HUES64 (cell line): ENCODE data around the gene COMMD2.

Experiments
- H3K27ac ChIP-seq: 2 replicates; pipeline ENCODE4 v1.7.0; 2013; ENCODE audit warnings: low read depth, low read length, inconsistent platforms
- H3K27me3 ChIP-seq: 2 replicates; pipeline ENCODE4 v1.6.1; 2013; ENCODE audit warnings: mild to moderate bottlenecking, low read length; ENCODE audit not compliant: insufficient read depth
- H3K36me3 ChIP-seq: 2 replicates; pipeline ENCODE4 v1.6.1; 2013; ENCODE audit warnings: mild to moderate bottlenecking, low read length; ENCODE audit not compliant: insufficient read depth
- H3K4me1 ChIP-seq: 2 replicates; pipeline ENCODE4 v1.6.1; 2013; ENCODE audit warnings: mild to moderate bottlenecking, low read length, moderate library complexity; ENCODE audit not compliant: insufficient read depth
- H3K4me3 ChIP-seq: 2 replicates; pipeline ENCODE4 v1.5.1; 2013; ENCODE audit warnings: mild to moderate bottlenecking, low read length, moderate library complexity
- H3K9ac ChIP-seq: 2 replicates; pipeline ENCODE4 v1.6.1; 2013; ENCODE audit warnings: mild to moderate bottlenecking, low read depth, low read length
- H3K9me3 ChIP-seq: 2 replicates; pipeline ENCODE4 v1.6.1; 2013; ENCODE audit warnings: low read depth, low read length; ENCODE audit not compliant: insufficient read depth
- WGBS: fragments of 150-250, 120-280 bp; methylation state at CpG from one replicate; pipeline ENCODE4 v1.1.7; 2013; ENCODE audit warnings: missing lambda C conversion rate; 5-methylcytosine and 5-hydroxymethylcytosine counted together

The COMMD2 gene

DNA sequence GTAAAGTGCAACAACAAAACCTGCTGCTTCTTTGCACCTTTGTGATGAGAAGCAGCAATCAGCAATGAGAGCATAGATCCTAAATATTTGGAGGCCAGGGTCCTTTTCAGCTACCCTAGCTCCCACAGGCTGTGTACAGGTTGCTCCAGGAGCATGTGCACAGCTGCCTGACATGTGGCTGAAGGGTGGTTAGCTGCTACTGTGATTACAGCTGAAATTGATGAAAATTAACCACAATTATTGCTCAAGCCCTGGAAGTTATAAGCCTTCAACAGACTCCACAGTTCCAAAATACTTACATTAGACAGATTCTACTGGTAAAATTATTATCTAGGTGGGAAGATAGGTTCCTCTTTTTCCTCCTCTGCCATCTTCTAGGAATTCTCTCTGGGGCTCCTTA, 28.5 kb downstream of the COMMD2 start:
- Histone ChIP-seq H3K4me1 (no peaks in the 10 kb centered on the region), H3K9me3 (peaks cover 19% of the 10 kb centered on the region), H3K4me3 (no peak overlapping the region), H3K27me3 (no peaks in the 10 kb centered on the region), H3K27ac (no peak overlapping the region), H3K36me3 (no peaks in the 10 kb centered on the region), H3K9ac (no peak overlapping the region)

DNA sequence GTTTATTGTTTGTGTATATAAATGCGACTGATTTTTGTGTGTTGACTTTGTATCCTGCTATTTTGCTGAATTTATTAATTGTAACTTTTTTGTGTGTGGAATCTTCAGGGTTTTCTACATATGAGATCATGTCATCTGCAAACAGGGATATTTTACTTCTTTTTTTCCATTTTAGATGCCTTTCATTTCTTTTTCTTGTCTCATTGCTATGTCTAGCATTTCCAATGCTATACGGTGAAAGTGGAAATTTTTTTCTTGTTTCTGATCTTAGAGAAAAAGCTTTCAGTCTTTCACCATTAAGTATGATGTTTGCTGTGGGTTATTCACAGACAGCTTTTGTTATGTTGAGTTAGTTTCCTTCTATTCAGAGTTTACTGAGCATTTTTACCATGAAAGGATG, 31.4 kb downstream of the COMMD2 start:
- no peak overlapping the region for H3K9ac ChIP-seq
- H3K27me3 ChIP-seq = no peaks in the 10 kb centered on the region
- no peaks in the 10 kb centered on the region for H3K36me3 ChIP-seq
- H3K27ac ChIP-seq = no peak overlapping the region
- H3K9me3 ChIP-seq = peaks cover 19% of the 10 kb centered on the region
- H3K4me3 ChIP-seq = no peak overlapping the region
- peaks cover 4% of the 10 kb centered on the region for H3K4me1 ChIP-seq
- WGBS = 94% methylated on average over 2 of the region's 2 CpGs

DNA sequence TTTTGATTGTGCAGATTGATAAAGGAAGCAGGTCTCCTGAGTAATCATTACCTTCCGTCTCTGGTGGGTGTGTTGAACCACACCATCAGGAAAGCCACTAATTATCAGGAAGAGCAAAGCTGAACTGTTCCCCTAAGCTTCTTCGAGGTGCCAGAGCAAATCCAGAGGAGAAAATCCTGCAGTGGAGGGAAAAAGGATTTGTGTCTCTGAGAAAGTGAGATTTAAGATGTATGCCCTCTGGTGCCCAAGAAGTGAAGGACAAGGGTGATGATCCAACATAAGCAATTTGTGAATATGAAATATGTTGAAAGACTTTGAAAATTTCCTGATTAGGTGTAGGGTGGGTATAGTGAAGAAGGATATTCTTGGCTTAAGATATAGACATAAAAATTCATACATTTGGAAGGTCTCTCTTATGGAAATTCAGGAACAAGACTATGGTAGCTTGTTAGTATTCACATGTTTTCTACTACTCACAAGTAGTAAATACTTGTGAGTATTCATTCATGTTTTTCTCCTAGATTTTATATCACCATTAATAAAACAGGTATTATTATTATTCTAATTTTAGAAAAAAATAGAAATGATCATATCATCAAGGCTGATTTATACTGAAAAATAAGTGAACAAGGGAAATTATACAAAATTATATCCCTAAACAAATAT, 34.8 kb downstream of the COMMD2 start:
- Histone ChIP-seq H3K36me3 (no peaks in the 10 kb centered on the region), H3K27ac (no peak overlapping the region), H3K9me3 (peaks cover 19% of the 10 kb centered on the region), H3K9ac (no peak overlapping the region), H3K27me3 (no peaks in the 10 kb centered on the region), H3K4me1 (peaks cover 4% of the 10 kb centered on the region), H3K4me3 (no peak overlapping the region)
- 55% methylated on average over 2 of the region's 2 CpGs for WGBS

DNA sequence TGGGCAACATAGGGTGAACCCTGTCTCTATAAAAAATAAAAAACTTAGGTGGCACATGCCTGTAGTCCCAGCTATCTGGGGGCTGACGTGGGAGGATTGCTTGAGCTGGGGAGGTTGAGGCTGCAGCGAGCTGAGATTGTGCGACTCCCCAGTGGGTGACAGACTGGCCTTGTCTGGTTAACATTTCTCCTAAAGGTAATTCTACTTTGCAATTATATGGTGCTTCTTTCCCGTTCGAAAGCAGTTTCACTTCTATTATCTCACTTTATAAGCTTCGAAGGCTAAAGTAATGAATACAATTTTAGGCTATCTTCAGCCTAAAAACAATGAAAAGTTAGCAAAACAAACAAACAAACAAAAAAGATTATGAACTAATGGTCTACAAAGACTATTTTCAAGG, 35.3 kb downstream of the COMMD2 start:
- Histone ChIP-seq H3K4me1 (peaks cover 4% of the 10 kb centered on the region), H3K27ac (no peak overlapping the region)
- WGBS = 88% methylated on average over 6 of the region's 6 CpGs

DNA sequence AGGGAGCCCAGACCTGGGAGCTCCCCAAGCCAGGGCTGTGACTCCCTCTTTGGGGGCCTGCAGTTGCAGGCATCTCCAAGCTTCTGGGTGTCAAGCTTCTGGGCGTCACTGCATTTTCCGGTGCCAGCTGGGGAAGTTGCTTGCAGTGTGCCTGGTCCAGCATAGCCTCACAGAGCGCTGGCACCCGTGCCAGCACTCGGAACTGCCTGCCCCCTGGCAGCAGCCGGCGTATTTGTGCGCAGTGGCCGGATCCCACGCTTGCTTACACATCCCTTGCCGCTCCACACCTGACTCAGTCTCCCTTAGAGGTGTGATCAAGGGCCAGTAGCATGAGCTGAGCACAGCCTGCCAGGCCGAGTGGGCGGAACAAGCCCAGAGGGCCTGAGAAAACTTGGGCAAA, 37.0 kb downstream of the COMMD2 start:
- Histone ChIP-seq H3K27me3 (no peaks in the 10 kb centered on the region), H3K9me3 (peaks cover 3% of the 10 kb centered on the region), H3K36me3 (no peaks in the 10 kb centered on the region), H3K9ac (no peak overlapping the region), H3K4me3 (no peak overlapping the region), H3K4me1 (peaks cover 4% of the 10 kb centered on the region), H3K27ac (no peak overlapping the region)
- 96% methylated on average over 13 of the region's 13 CpGs for WGBS

More for the DNA sequence above, 35.3 kb downstream of the COMMD2 start:
- Histone ChIP-seq H3K9me3 (peaks cover 19% of the 10 kb centered on the region), H3K36me3 (no peaks in the 10 kb centered on the region), H3K4me3 (no peak overlapping the region), H3K9ac (no peak overlapping the region), H3K27me3 (no peaks in the 10 kb centered on the region)

DNA sequence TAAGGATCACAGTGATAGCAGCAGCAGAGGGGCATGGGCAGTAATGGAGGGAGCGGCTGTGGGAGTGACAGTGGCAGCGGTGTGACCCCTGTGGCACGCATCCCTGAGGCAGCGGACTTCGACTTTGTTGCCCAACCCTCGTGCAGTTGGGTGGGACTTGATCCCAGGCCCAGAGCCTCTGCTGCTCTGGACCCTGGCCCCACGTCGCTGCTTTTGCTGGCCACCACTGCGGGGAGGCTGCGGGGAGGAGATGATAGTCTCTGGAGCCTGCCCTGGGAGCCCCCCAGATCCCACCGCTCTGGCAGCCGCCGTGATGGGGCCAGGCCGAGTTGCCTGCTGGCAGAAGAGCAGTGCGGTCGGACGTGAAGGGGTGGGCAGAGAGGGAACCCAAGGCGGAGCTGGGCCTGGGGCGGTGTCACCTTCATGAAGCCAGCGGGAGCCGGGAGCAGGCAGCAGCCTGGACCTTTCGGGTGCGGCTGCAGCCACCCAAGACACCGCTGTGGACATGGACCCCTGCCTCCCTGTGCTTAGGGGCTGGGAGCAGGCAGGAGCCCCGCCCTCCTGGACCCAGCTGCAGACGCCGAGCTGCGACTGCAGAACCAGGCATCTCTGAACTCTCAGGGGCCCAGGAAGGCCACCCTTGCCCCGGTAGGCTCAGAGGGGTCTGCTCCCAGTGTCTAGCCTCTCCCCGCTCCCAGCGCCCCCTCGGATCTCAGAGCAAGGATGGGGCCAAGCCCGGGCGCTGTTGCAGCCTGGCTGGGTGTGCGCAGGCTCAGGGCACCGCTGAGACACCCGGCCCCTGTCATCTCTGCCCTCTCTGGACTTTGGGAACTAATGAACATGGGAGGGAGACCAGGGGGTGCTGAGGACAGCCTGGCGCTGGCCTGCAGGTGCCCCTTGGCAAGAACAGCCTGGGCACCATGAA, 38.3 kb downstream of the COMMD2 start:
- H3K4me3 ChIP-seq = no peak overlapping the region
- no peak overlapping the region for H3K9ac ChIP-seq
- H3K27me3 ChIP-seq = no peaks in the 10 kb centered on the region
- H3K4me1 ChIP-seq = peaks cover 4% of the 10 kb centered on the region
- H3K27ac ChIP-seq = no peak overlapping the region
- no peaks in the 10 kb centered on the region for H3K9me3 ChIP-seq
- WGBS = 94% methylated on average over 38 of the region's 38 CpGs
- no peaks in the 10 kb centered on the region for H3K36me3 ChIP-seq

DNA sequence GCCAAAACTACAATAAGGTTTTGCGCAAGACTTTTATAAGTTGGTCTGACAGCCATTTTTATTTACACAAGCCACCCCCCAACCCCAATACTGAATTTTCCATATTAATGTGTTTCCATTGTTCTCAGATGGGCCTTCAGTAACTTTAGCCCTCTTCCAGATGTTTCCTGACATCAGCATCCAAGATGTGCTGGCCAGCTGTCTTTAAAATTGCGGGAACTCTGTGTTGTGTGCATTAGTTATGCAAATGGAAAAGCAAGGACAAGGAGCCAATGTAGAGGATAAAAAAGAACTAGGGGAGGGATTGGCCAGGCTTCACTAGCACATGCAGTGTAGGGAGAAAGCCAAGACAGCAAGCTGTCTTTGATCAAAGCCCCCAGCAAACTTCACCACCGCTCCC, 45.4 kb downstream of the COMMD2 start:
- Histone ChIP-seq H3K27ac (no peak overlapping the region), H3K4me1 (peaks cover 10% of the 10 kb centered on the region), H3K36me3 (no peaks in the 10 kb centered on the region), H3K9me3 (no peaks in the 10 kb centered on the region), H3K9ac (no peak overlapping the region), H3K4me3 (no peak overlapping the region), H3K27me3 (no peaks in the 10 kb centered on the region)
- WGBS = 48% methylated on average over 3 of the region's 3 CpGs

DNA sequence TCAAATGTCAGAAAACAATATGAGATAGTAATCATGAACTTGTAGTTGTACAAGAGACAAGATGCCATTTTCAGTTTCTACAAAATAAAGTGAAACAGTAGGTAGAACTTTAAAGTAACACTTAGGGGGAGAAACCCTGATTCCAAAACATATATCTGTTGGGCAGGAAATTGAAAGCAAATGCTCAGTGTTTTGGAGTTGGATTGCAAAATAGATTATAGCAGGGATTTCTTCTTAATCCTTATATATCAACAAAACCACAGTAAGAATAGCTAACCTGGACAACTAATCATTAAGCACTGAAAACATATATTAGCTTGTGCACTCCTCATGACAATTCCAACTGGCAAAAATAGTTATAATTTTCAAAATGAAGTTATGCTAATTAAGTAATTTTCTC, 46.9 kb downstream of the COMMD2 start:
- Histone ChIP-seq H3K27me3 (no peaks in the 10 kb centered on the region), H3K36me3 (no peaks in the 10 kb centered on the region), H3K9ac (no peak overlapping the region), H3K4me1 (peaks cover 10% of the 10 kb centered on the region), H3K4me3 (no peak overlapping the region), H3K27ac (no peak overlapping the region), H3K9me3 (no peaks in the 10 kb centered on the region)

DNA sequence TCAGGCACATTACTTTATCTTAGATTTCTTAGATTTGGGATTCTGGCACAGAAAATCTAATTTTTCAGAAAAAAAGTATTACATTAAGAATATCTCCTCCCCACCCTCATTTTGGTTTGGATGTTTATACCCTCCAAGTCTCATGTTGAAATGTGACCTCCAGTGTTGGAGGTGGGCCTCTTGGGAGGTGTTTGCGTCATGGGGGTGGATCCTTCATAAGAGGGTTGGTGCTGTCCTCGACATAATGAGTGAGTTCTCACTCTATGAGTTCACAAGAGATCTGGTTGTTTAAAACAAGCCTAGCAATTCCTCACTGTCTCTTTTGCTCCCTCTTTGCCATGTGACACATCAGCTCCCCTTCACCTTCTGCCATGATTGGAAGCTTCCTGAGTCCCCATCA, 48.8 kb downstream of the COMMD2 start:
- no peaks in the 10 kb centered on the region for H3K27me3 ChIP-seq
- peaks cover 10% of the 10 kb centered on the region for H3K4me1 ChIP-seq
- peaks cover 6% of the 10 kb centered on the region for H3K9me3 ChIP-seq
- WGBS = 91% methylated on average over 2 of the region's 2 CpGs
- H3K9ac ChIP-seq = no peak overlapping the region
- H3K27ac ChIP-seq = no peak overlapping the region
- no peaks in the 10 kb centered on the region for H3K36me3 ChIP-seq
- H3K4me3 ChIP-seq = no peak overlapping the region

DNA sequence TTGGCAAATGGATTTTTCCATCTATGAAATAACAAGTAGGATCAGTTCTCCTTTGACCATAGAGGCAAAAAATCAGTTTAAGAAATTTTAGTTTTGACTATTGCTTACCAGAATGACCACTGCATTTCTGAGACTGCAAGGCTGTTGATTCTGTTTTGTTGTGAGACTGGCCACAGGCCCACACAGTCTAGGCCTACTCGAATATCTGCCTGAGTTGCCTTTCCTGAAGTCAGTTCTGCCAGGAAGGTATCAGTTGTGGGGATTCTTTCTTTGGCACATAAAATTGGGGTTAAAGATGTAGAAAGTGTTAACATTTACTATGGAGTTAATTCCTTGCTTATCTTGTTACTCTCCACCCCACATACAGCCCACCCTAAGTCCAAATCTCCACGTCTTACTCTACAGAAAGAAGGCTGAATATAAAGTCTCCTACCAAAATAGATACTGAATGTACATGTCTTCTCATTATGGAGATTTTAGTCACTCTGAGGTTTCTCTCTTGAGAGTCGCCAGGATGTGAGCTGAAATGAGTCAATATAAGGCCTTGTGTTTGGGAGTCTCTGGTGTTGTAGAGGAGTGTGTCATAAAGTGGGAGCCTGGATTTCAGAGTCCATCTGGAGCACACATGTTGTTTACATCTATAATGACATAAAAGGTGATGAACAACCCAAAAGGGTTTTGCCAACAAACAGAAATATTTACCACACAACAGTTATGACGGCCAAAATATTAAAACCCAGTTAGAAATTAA, 49.4 kb downstream of the COMMD2 start:
- peaks cover 12% of the 10 kb centered on the region for H3K9me3 ChIP-seq
- peaks cover 10% of the 10 kb centered on the region for H3K4me1 ChIP-seq
- no peaks in the 10 kb centered on the region for H3K27me3 ChIP-seq
- no peaks in the 10 kb centered on the region for H3K36me3 ChIP-seq
- 66% methylated on average over 4 of the region's 4 CpGs for WGBS
- H3K9ac ChIP-seq = no peak overlapping the region
- H3K4me3 ChIP-seq = no peak overlapping the region
- no peak overlapping the region for H3K27ac ChIP-seq

DNA sequence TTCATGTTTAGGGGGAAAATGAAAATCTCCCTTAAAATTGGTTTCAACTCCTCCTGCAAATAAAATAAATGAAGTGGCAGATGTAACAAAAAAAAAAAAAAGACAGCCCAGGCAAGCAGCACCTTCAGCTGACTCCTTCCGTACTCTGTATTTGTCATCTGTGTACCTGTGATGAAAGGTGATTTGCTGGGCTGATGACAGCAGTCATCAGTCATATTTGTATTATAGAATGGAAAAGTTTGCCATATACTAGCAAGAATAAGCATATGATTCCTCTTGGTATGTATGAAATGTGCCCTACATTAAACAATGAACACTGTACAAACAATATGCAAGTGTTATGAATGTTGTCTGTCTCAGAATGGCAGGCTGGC, 50.3 kb downstream of the COMMD2 start:
- Histone ChIP-seq H3K4me1 (peaks cover 4% of the 10 kb centered on the region), H3K27ac (no peak overlapping the region), H3K27me3 (no peaks in the 10 kb centered on the region), H3K9ac (no peak overlapping the region), H3K36me3 (no peaks in the 10 kb centered on the region), H3K9me3 (peaks cover 17% of the 10 kb centered on the region), H3K4me3 (no peak overlapping the region)
- WGBS = 100% methylated on average over 1 of the region's 1 CpG
